ENCODE measurements around the gene TMEM51.
A peak's percentile ranks its signal among the peaks of the same experiment; 100 is the strongest.

TMEM51 gene

DNA sequence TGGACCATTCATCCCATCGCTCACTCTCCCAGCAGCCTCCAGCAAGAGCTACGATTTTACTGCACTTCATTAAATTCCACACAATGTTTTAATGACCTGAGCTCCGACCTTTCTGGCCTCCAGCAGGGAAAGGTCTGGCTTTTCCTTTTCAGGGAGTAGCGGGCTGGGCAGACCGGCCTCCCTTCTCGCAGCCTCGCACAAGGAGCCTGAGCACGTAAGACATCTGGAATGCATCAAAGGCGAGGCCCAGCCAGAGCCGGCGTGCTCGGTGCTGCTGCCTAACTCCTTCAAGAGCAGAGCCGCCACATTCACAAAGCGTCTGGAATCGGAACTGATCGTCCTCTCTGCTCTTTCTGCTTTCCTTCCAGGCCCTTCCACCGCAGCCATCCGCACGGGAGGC lies 61.0 kb downstream of the TMEM51 start:
- DNase-seq (ENCODE audit: extremely low read depth, insufficient read length): no peak
- no peaks in the 10 kb centered on the region for H3K27me3 ChIP-seq (replicated peaks; ENCODE audit: control insufficient read depth, insufficient read depth, low read length)
- H3K36me3 ChIP-seq (ENCODE audit: control insufficient read depth, insufficient read depth, low read length): no peaks in the 10 kb centered on the region
- TF ChIP-seq, protein P1, sequence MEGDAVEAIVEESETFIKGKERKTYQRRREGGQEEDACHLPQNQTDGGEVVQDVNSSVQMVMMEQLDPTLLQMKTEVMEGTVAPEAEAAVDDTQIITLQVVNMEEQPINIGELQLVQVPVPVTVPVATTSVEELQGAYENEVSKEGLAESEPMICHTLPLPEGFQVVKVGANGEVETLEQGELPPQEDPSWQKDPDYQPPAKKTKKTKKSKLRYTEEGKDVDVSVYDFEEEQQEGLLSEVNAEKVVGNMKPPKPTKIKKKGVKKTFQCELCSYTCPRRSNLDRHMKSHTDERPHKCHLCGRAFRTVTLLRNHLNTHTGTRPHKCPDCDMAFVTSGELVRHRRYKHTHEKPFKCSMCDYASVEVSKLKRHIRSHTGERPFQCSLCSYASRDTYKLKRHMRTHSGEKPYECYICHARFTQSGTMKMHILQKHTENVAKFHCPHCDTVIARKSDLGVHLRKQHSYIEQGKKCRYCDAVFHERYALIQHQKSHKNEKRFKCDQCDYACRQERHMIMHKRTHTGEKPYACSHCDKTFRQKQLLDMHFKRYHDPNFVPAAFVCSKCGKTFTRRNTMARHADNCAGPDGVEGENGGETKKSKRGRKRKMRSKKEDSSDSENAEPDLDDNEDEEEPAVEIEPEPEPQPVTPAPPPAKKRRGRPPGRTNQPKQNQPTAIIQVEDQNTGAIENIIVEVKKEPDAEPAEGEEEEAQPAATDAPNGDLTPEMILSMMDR (IDR thresholded peaks at IDR 0.05; ENCODE audit: insufficient read depth, low read length, poor library complexity, severe bottlenecking): no peak
- H3K4me3 ChIP-seq (replicated peaks; ENCODE audit: low read depth, low read length): no peak overlapping the region

DNA sequence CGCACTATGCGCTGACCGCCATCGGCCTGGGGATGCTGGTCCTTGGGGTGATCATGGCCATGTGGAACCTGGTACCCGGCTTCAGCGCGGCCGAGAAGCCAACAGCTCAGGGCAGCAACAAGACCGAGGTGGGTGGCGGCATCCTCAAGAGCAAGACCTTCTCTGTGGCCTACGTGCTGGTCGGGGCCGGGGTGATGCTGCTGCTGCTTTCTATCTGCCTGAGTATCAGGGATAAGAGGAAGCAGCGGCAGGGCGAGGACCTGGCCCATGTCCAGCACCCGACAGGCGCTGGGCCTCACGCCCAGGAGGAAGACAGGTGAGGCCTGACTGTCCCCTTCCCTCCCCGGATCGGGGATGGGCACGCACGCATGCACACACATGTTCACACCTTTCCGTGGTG lies 61.6 kb downstream of the TMEM51 start:
- Histone ChIP-seq H3K4me3 (replicated peaks; ENCODE audit: low read depth, low read length) (no peak overlapping the region), H3K27me3 (replicated peaks; ENCODE audit: control insufficient read depth, insufficient read depth, low read length) (no peaks in the 10 kb centered on the region), H3K36me3 (ENCODE audit: control insufficient read depth, insufficient read depth, low read length) (no peaks in the 10 kb centered on the region)
- TF ChIP-seq, protein P1 (IDR thresholded peaks at IDR 0.05; ENCODE audit: insufficient read depth, low read length, poor library complexity, severe bottlenecking): no peak
- DNase-seq (ENCODE audit: extremely low read depth, insufficient read length): no peak

DNA sequence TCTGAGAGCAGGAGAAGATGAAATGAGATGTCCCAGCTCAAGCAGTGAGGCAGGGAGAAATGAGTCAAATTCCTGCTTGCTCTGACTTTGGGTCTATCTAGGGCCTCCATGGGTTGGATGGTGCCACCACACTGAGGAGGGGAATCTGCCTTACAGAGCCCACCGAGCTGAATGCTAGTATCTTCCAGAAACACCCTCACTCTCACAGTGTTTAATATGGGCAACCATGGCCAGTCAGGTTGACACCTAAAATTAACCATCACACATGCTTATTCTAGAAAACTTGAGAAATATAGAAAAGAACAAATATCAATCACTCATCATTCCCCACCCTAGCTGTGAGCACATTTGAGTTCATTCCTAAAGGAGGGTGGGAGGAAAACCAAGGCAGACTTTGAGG lies 64.1 kb downstream of the TMEM51 start:
- Histone ChIP-seq H3K4me3 (replicated peaks; ENCODE audit: low read depth, low read length) (no peak overlapping the region), H3K27me3 (replicated peaks; ENCODE audit: control insufficient read depth, insufficient read depth, low read length) (no peaks in the 10 kb centered on the region), H3K36me3 (ENCODE audit: control insufficient read depth, insufficient read depth, low read length) (no peaks in the 10 kb centered on the region)
- TF ChIP-seq, protein P1 (IDR thresholded peaks at IDR 0.05; ENCODE audit: insufficient read depth, low read length, poor library complexity, severe bottlenecking): no peak
- DNase-seq (ENCODE audit: extremely low read depth, insufficient read length): no peak

DNA sequence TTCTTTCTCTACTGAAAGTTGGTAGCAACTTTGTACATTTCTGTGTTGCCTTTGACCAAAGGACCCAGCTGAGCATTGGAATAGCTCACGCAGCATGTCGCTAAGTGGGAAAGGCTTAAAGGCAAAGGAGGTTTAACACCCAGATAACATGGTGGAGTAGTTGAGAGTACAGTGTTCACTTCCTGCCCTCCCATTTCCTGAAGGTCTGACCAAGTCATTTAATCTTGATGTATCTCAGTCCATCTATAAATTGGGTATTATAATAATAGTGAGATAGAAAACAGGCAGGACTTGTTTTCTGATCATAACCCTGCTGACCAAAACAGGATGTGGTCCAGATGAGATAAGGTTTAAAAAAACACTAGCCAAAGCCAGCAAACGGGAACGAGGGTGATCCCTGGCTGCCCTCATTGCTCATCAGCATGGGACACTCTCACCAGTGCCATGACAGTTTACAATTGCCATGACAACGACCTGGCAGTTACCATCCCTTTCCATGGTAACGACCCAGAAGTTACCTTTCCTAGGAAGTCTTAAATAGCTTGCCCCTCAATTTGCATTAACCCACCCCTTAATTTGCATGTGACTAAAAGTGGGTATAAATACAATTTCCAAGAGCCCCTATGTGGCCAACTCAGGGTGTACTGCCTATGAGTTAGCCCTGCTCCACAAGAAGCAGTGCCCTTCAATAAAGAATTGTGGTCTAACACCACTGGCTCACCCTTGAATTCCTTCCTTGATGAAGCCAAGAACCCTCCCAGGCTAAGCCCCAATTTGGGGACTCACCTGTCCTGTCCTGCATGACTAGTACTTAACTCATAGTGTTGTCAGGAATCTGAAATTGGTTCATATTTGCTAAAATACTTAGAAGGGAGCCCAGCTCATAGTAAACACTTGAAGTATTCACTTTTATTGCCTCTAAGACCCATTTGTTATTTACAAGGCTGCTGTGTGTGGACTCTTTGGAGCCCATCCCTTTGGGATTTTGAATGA lies 65.0 kb downstream of the TMEM51 start:
- DNase-seq (ENCODE audit: extremely low read depth, insufficient read length): no peak
- no peak overlapping the region for H3K4me3 ChIP-seq (replicated peaks; ENCODE audit: low read depth, low read length)
- H3K36me3 ChIP-seq (ENCODE audit: control insufficient read depth, insufficient read depth, low read length): no peaks in the 10 kb centered on the region
- TF ChIP-seq, protein P1 (IDR thresholded peaks at IDR 0.05; ENCODE audit: insufficient read depth, low read length, poor library complexity, severe bottlenecking): no peak
- no peaks in the 10 kb centered on the region for H3K27me3 ChIP-seq (replicated peaks; ENCODE audit: control insufficient read depth, insufficient read depth, low read length)

DNA sequence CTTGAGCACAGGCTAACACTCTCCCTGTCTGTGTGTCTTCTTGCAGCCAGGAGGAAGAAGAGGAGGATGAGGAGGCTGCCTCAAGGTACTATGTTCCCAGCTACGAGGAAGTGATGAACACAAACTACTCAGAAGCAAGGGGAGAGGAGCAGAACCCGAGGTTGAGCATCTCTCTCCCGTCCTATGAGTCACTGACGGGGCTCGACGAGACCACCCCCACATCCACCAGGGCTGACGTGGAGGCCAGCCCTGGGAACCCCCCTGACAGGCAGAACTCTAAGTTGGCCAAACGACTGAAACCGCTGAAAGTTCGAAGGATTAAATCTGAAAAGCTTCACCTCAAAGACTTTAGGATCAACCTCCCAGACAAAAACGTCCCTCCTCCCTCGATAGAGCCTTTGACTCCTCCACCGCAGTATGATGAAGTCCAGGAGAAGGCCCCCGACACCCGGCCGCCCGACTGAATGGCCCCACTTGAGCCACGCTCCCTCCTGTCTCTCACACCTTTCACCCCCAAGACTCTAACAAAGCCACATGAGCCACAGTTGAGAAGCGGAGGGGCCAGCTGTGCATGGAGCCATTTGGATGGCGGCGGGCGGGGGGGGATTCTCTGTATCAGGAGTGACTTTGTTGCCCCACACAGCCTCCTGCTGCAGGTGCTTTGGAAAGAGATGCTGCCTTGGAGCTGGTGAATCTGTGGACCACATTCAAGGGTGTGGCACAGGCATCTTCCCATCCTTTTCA lies 65.9 kb downstream of the TMEM51 start:
- H3K27me3 ChIP-seq (replicated peaks; ENCODE audit: control insufficient read depth, insufficient read depth, low read length): no peaks in the 10 kb centered on the region
- no peak overlapping the region for H3K4me3 ChIP-seq (replicated peaks; ENCODE audit: low read depth, low read length)
- peak; percentile 22 for DNase-seq (ENCODE audit: extremely low read depth, insufficient read length)
- H3K36me3 ChIP-seq (ENCODE audit: control insufficient read depth, insufficient read depth, low read length): no peaks in the 10 kb centered on the region
- TF ChIP-seq, protein P1 (IDR thresholded peaks at IDR 0.05; ENCODE audit: insufficient read depth, low read length, poor library complexity, severe bottlenecking): no peak

All from GM06990 (cell line).